HuH-7 (cell line): Measurements from ENCODE around the gene USP3.

Source experiments
- DNase-seq: peaks from one replicate; pipeline ENCODE4 v3.0.0; 2011; ENCODE audit warnings: low spot score

Gene USP3

GRCh38 chr15:63544258-63545026, 40.0 kb downstream of the USP3 start:
- DNase-seq = no peak

- no peak for DNase-seq
Observed at GRCh38 chr15:63545520-63545919, 41.1 kb downstream of the USP3 start.

- DNase-seq = no peak
Observed at GRCh38 chr15:63551400-63551799, 47.0 kb downstream of the USP3 start.

- no peak for DNase-seq
Observed at GRCh38 chr15:63553388-63553791, 49.0 kb downstream of the USP3 start.

- DNase-seq = no peak
Observed at GRCh38 chr15:63554337-63554927, 50.0 kb downstream of the USP3 start.

GRCh38 chr15:63555507-63555906, 51.1 kb downstream of the USP3 start:
- no peak for DNase-seq

- DNase-seq = no peak
Observed at GRCh38 chr15:63556246-63556645, 51.9 kb downstream of the USP3 start.

- no peak for DNase-seq
Observed at GRCh38 chr15:63556736-63557135, 52.3 kb downstream of the USP3 start.

GRCh38 chr15:63559753-63560152, 55.4 kb downstream of the USP3 start:
- no peak for DNase-seq

- no peak for DNase-seq
Observed at GRCh38 chr15:63560741-63561448, 56.5 kb downstream of the USP3 start.

- no peak for DNase-seq
Observed at GRCh38 chr15:63564093-63564492, 59.7 kb downstream of the USP3 start.

- DNase-seq = no peak
Observed at GRCh38 chr15:63565536-63566186, 61.3 kb downstream of the USP3 start.

GRCh38 chr15:63572749-63573464, 68.5 kb downstream of the USP3 start:
- DNase-seq = no peak

- DNase-seq = no peak
Observed at GRCh38 chr15:63573533-63573932, 69.1 kb downstream of the USP3 start.

- DNase-seq = no peak
Observed at GRCh38 chr15:63575312-63575711, 70.9 kb downstream of the USP3 start.

GRCh38 chr15:63576441-63576840, 72.0 kb downstream of the USP3 start:
- no peak for DNase-seq

GRCh38 chr15:63582179-63582578, 77.8 kb downstream of the USP3 start:
- no peak for DNase-seq

- DNase-seq = no peak
Observed at GRCh38 chr15:63582718-63583426, 78.5 kb downstream of the USP3 start.

- no peak for DNase-seq
Observed at GRCh38 chr15:63586790-63587189, 82.4 kb downstream of the USP3 start.

- no peak for DNase-seq
Observed at GRCh38 chr15:63587527-63587926, 83.1 kb downstream of the USP3 start.

- no peak for DNase-seq
Observed at GRCh38 chr15:63588826-63589225, 84.4 kb downstream of the USP3 start.
